Left renal cortex interstitium (tissue), 4 donors: ENCODE data around the gene RPS6KB2. TPM values are rescaled to one million over a fixed set of nuclear protein-coding genes. Genes with fewer than 3 reads are reported as not detected.

Experiments
- DNase-seq, 4 donors: peaks; one replicate each; pipeline ENCODE4 v3.0.0-alpha.2; 2013; ENCODE audit warnings: low read depth in 4 of 4, low spot score in 2 of 4, missing footprints in 1 of 4
- polyA plus RNA-seq, 4 donors: library from polyadenylated mRNA; unstranded; fragments of 120-200 nt; gene quantifications; one replicate each; pipeline ENCODE4 v1.2.1, GENCODE V29; 2013; ENCODE audit not compliant: insufficient read length in 4 of 4

The RPS6KB2 gene
- polyA plus RNA-seq, 4 donors: 40.5 to 48.6 (median 44.9) TPM

GRCh38 chr11:67484847-67485311 lies 56.6 kb downstream of the RPS6KB2 start:
- DNase-seq: no peak

Other genes starting within 250 kb of the RPS6KB2 start
- gene GRK2, start 162.0 kb upstream of the RPS6KB2 start, polyA plus RNA-seq: 10 to 100 TPM; 51.5 to 68.7 (median 53.0) TPM
- gene ANKRD13D, start 139.2 kb upstream of the RPS6KB2 start, polyA plus RNA-seq: 10 to 100 TPM; 17.4 to 60.8 (median 40.3) TPM
- 10 to 100 TPM; 17.4 to 37.5 (median 28.5) TPM for gene SSH3, start 125.0 kb upstream of the RPS6KB2 start, polyA plus RNA-seq
- 10 to 100 TPM; 18.8 to 40.4 (median 33.4) TPM for gene POLD4, start 74.9 kb upstream of the RPS6KB2 start, polyA plus RNA-seq
- 1 to 10 TPM; 4.9 to 9.2 (median 5.8) TPM for gene CLCF1, start 54.9 kb upstream of the RPS6KB2 start, polyA plus RNA-seq
- 10 to 100 TPM; 16.7 to 34.8 (median 28.9) TPM for gene RAD9A, start 36.5 kb upstream of the RPS6KB2 start, polyA plus RNA-seq
- 100 to 1,000 TPM; 150 to 187 (median 162) TPM for gene PPP1CA, start 26.6 kb upstream of the RPS6KB2 start, polyA plus RNA-seq
- 10 to 100 TPM in 2 of 4 donors, 1 to 10 TPM in 2; 3.0 to 11.7 (median 6.7) TPM for gene TBC1D10C, start 24.4 kb upstream of the RPS6KB2 start, polyA plus RNA-seq
- 1 to 10 TPM; 1.3 to 5.0 (median 3.1) TPM for gene CARNS1, start 12.8 kb upstream of the RPS6KB2 start, polyA plus RNA-seq
- gene PTPRCAP, start 9.2 kb downstream of the RPS6KB2 start, polyA plus RNA-seq: 1 to 10 TPM; 1.3 to 2.5 (median 2.2) TPM
- 10 to 100 TPM; 57.9 to 94.3 (median 77.1) TPM for gene CORO1B, start 15.0 kb downstream of the RPS6KB2 start, polyA plus RNA-seq
- under 1 TPM in 1 of 4 donors, not detected in 3; 0.09 TPM for gene GPR152, start 24.2 kb downstream of the RPS6KB2 start, polyA plus RNA-seq
- 1 to 10 TPM in 2 of 4 donors, under 1 TPM in 2; 0.35 to 1.9 (median 0.93) TPM for gene CABP4, start 26.9 kb downstream of the RPS6KB2 start, polyA plus RNA-seq
- 10 to 100 TPM; 41.7 to 80.2 (median 64.6) TPM for gene TMEM134, start 40.8 kb downstream of the RPS6KB2 start, polyA plus RNA-seq
- 10 to 100 TPM; 58.4 to 79.5 (median 70.7) TPM for gene AIP, start 54.5 kb downstream of the RPS6KB2 start, polyA plus RNA-seq
- 10 to 100 TPM; 27.5 to 41.0 (median 37.8) TPM for gene PITPNM1, start 76.9 kb downstream of the RPS6KB2 start, polyA plus RNA-seq
- 10 to 100 TPM; 34.0 to 68.5 (median 55.9) TPM for gene CDK2AP2, start 79.7 kb downstream of the RPS6KB2 start, polyA plus RNA-seq
- under 1 TPM; 0.30 to 0.68 (median 0.33) TPM for gene CABP2, start 95.0 kb downstream of the RPS6KB2 start, polyA plus RNA-seq
- gene GSTP1, start 155.3 kb downstream of the RPS6KB2 start, polyA plus RNA-seq: 100 to 1,000 TPM; 694 to 850 (median 763) TPM
- gene NDUFV1, start 178.4 kb downstream of the RPS6KB2 start, polyA plus RNA-seq: 100 to 1,000 TPM; 154 to 243 (median 225) TPM
- 1 to 10 TPM; 3.7 to 7.7 (median 6.6) TPM for gene NUDT8, start 201.4 kb downstream of the RPS6KB2 start, polyA plus RNA-seq
- under 1 TPM in 2 of 4 donors, not detected in 2; 0.22 TPM for gene TBX10, start 211.3 kb downstream of the RPS6KB2 start, polyA plus RNA-seq
- gene ACY3, start 222.2 kb downstream of the RPS6KB2 start, polyA plus RNA-seq: 10 to 100 TPM; 21.9 to 32.3 (median 27.4) TPM
- 1 to 10 TPM; 1.9 to 5.4 (median 2.3) TPM for gene ALDH3B2, start 246.1 kb downstream of the RPS6KB2 start, polyA plus RNA-seq